Adrenal gland (tissue), 5 donors: ENCODE measurements around the gene C16orf82.

Source experiments
- POLR2A ChIP-seq, 2 donors: fragments of 450-650 bp; IDR thresholded peaks; one replicate each; pipeline ENCODE4 v1.6.1; 2017; ENCODE audit warnings: antibody characterized with exemption in 2 of 2, mild to moderate bottlenecking in 2 of 2, moderate library complexity in 1 of 2
- TF ChIP-seq, protein P1 (sequence below), 6 experiments: fragments of 450-650 bp in 4 of 6; fragments of 200-600 bp in 2 of 6; sonication (generic) in 1 of 6; IDR thresholded peaks; 1 replicate in 5 of 6; 2 replicates in 1 of 6; pipeline versions ENCODE4 v1.5.1 to v1.8.0; 2016 to 2021; ENCODE audit warnings: antibody characterized with exemption in 6 of 6, mild to moderate bottlenecking in 2 of 6, moderate library complexity in 1 of 6
- donor health status: DM: no; HTN: no; CAD: no.

DNA sequence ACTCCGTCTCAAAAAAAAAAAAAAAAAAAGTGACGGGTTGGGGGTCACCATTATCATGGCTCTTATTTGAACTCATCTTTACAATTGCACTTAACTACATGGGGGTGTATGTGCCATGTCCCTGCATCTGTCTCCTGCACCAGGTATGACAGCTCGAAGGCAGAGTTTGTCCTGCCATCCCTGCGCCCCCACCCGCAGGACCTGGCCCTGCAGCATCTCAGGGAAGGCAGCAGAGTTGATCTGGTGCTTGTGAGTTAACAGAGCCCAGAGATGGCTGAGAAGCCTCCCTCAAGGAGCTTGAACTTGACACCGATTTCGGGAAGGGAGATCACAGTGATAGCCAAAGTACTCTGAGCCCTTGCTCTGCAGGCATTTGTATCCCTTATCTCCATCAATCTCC lies 44.8 kb downstream of the C16orf82 start:
- TF ChIP-seq POLR2A (IDR thresholded peaks at IDR 0.05), result no peak
- TF ChIP-seq, protein P1, sequence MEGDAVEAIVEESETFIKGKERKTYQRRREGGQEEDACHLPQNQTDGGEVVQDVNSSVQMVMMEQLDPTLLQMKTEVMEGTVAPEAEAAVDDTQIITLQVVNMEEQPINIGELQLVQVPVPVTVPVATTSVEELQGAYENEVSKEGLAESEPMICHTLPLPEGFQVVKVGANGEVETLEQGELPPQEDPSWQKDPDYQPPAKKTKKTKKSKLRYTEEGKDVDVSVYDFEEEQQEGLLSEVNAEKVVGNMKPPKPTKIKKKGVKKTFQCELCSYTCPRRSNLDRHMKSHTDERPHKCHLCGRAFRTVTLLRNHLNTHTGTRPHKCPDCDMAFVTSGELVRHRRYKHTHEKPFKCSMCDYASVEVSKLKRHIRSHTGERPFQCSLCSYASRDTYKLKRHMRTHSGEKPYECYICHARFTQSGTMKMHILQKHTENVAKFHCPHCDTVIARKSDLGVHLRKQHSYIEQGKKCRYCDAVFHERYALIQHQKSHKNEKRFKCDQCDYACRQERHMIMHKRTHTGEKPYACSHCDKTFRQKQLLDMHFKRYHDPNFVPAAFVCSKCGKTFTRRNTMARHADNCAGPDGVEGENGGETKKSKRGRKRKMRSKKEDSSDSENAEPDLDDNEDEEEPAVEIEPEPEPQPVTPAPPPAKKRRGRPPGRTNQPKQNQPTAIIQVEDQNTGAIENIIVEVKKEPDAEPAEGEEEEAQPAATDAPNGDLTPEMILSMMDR (IDR thresholded peaks at IDR 0.05), result no peak
